Activated naive CD4-positive, alpha-beta T cell treated with anti-CD3 and anti-CD28 coated beads for 36 hours (primary cell): ENCODE measurements around the gene SLC39A13. TPM values are rescaled to one million over a fixed set of nuclear protein-coding genes. Genes with fewer than 3 reads are reported as not detected.
A peak's percentile ranks its signal among the peaks of the same experiment; 100 is the strongest.

Experiments used
- CTCF ChIA-PET: fragments of 350-600 bp; sonication (Branson Sonifier 250); formaldehyde crosslinking; loops from one replicate; lab custom pipeline; 2021; ENCODE audit warnings: antibody characterized with exemption; lab: Charles Lee
- DNase-seq: peaks from one replicate; pipeline ENCODE4 v3.0.0-alpha.2; 2020
- H3K27ac Mint-ChIP-seq: one replicate; pipeline ENCODE4 v1.8.0; 2021; ENCODE audit warnings: mild to moderate bottlenecking, mixed read lengths
- H3K27me3 Mint-ChIP-seq: one replicate; pipeline ENCODE4 v1.8.0; 2021; ENCODE audit warnings: low read depth, mixed read lengths
- H3K36me3 Mint-ChIP-seq: one replicate; pipeline ENCODE4 v1.8.0; 2021; ENCODE audit warnings: low read depth, mixed read lengths
- H3K4me1 Mint-ChIP-seq: one replicate; pipeline ENCODE4 v1.8.0; 2021; ENCODE audit warnings: low read depth, mixed read lengths
- H3K4me3 Mint-ChIP-seq: one replicate; pipeline ENCODE4 v1.8.0; 2021; ENCODE audit warnings: mild to moderate bottlenecking, moderate library complexity, mixed read lengths
- H3K9me3 Mint-ChIP-seq: one replicate; pipeline ENCODE4 v1.8.0; 2021; ENCODE audit warnings: mixed read lengths
- intact Hi-C: fragments of 100-400 bp; cut with micrococcal nuclease; formaldehyde crosslinking; loops from one replicate; pipeline ENCODE4 v1.15.1; 2023
- total RNA-seq, 2 experiments: library from RNA; stranded (reverse); gene quantifications; one replicate each; pipeline ENCODE4 v1.2.3, GENCODE V29; 2021

SLC39A13 gene
- total RNA-seq, 2 experiments from 2014 or later, result 9.2 TPM

DNA sequence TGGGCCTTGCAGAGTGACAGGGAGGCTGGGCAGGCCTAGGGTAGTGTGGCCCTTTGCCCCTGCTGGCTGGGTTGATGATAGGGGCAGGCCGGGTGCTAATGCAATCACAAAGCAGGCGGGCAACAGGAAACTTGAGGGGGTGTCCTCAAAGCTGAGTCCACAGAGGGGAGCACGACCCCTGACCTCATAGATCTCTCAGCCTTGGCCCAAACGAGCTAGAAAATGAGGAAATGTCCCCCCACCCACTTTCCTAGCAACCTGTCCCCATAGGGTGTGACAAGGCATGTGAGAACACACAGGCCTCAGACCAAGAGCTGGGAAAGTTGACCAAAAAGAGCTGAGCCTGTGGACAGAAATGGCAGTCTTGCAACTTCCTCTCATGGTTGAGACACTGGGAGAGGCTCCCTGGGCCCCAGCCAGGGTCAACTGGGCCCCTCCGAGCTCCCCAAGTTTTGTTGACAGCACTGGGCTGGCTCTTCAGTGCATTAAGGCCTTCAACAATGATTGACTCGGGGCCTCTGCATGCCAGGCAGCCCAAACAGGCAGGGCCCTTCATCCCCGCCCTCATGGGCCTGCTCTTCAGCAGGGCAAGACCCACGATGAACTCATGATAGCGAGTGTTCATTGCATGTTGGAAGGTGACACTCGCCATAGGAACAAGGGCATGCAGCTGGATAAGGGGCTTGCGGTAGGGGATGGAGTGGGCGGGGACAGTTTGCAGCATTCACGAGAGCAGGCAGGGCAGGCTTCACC lies 20.3 kb upstream of the SLC39A13 start:
- Mint-ChIP-seq H3K27me3 (no peaks in the 10 kb centered on the region), H3K27ac (no peak overlapping the region), H3K4me1 (peaks cover 14% of the 10 kb centered on the region), H3K9me3 (no peaks in the 10 kb centered on the region), H3K4me3 (no peak overlapping the region), H3K36me3 (no peaks in the 10 kb centered on the region)
- intact Hi-C loops, result no loop called here
- no peak for DNase-seq
- CTCF ChIA-PET, result interaction anchor here (0.6 to 3.8 kb wide), 4 partner anchors 13 to 177 kb away, joined by 3 to 18 read pairs (median 4); no protein-coding TSS in a partner anchor

GRCh38 chr11:47388697-47389576 lies 19.5 kb upstream of the SLC39A13 start:
- CTCF ChIA-PET, result interaction anchor here (1.1 to 3.8 kb wide), 3 partner anchors 12 to 24 kb away, joined by 3 to 18 read pairs (median 3); no protein-coding TSS in a partner anchor
- DNase-seq, result no peak
- peaks cover 19% of the 10 kb centered on the region for H3K4me1 Mint-ChIP-seq
- H3K36me3 Mint-ChIP-seq, result no peaks in the 10 kb centered on the region
- H3K27ac Mint-ChIP-seq, result no peak overlapping the region
- no peaks in the 10 kb centered on the region for H3K27me3 Mint-ChIP-seq
- intact Hi-C loops, result no loop called here
- no peak overlapping the region for H3K4me3 Mint-ChIP-seq
- H3K9me3 Mint-ChIP-seq, result no peaks in the 10 kb centered on the region

- no peak overlapping the region for H3K27ac Mint-ChIP-seq
- DNase-seq, result no peak
These were observed 18.6 kb upstream of the SLC39A13 start for GRCh38 chr11:47389577-47390421.

GRCh38 chr11:47390422-47390760 lies 18.0 kb upstream of the SLC39A13 start:
- intact Hi-C loops, result no loop called here
- no peaks in the 10 kb centered on the region for H3K9me3 Mint-ChIP-seq
- H3K4me3 Mint-ChIP-seq, result no peak overlapping the region
- H3K4me1 Mint-ChIP-seq, result peaks cover 28% of the 10 kb centered on the region
- no peaks in the 10 kb centered on the region for H3K27me3 Mint-ChIP-seq
- no peaks in the 10 kb centered on the region for H3K36me3 Mint-ChIP-seq
- H3K27ac Mint-ChIP-seq, result no peak overlapping the region
- no peak for DNase-seq
- CTCF ChIA-PET, result interaction anchor here (0.9 to 3.8 kb wide), 3 partner anchors 16 to 22 kb away, joined by 3 to 18 read pairs (median 3); no protein-coding TSS in a partner anchor

More at GRCh38 chr11:47389577-47390421, 18.6 kb upstream of the SLC39A13 start:
- Mint-ChIP-seq H3K4me1 (peaks cover 25% of the 10 kb centered on the region), H3K4me3 (no peak overlapping the region), H3K36me3 (no peaks in the 10 kb centered on the region), H3K9me3 (no peaks in the 10 kb centered on the region), H3K27me3 (no peaks in the 10 kb centered on the region)
- CTCF ChIA-PET, result interaction anchor here (0.9 to 3.8 kb wide), 3 partner anchors 16 to 23 kb away, joined by 3 to 18 read pairs (median 3); no protein-coding TSS in a partner anchor
- intact Hi-C loops, result no loop called here

GRCh38 chr11:47391077-47391583 lies 17.3 kb upstream of the SLC39A13 start:
- no peaks in the 10 kb centered on the region for H3K9me3 Mint-ChIP-seq
- H3K36me3 Mint-ChIP-seq, result no peaks in the 10 kb centered on the region
- no peaks in the 10 kb centered on the region for H3K27me3 Mint-ChIP-seq
- no peak overlapping the region for H3K27ac Mint-ChIP-seq
- intact Hi-C loops, result no loop called here
- DNase-seq, result no peak
- H3K4me1 Mint-ChIP-seq, result peaks cover 36% of the 10 kb centered on the region
- H3K4me3 Mint-ChIP-seq, result no peak overlapping the region
- CTCF ChIA-PET, result interaction anchor here (3.1 kb wide), 1 partner anchor 18 kb away, joined by 32 read pairs; no protein-coding TSS in a partner anchor

DNA sequence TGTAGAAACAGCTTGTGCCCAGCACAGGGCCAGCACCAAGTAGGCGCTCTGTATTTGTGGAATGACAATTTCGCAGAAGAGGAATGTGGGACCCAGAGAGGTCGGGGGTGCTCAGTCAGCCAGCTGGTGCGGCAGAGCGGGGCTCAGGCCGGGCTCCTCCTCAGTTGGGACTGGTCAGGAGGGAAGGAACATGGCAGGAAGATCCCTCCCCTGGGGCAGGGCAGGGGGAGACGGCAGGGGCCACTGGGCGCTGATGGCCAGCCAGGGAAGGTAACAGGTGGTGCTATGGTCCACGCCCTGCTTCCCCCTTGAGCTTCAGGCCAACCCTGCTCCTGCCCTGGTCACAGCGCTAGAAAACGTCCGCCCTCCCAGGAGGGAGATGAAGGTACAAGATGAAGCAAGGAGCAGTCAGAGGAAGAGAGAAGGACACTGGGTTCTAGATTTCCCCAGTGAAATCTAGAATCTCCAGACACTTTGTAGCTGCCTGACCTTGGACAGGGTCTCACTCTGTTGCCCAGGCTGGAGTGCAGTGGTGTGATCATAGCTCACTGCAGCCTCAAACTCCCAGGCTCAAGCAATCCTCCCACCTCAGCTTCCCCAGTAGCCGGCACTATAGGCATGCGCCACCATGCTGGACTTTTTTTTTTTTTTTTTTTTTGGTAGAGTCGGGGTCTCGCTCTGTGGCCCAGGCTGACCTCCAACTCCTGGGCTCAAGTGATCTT lies 16.5 kb upstream of the SLC39A13 start:
- no peak for DNase-seq
- peaks cover 36% of the 10 kb centered on the region for H3K4me1 Mint-ChIP-seq
- no peaks in the 10 kb centered on the region for H3K9me3 Mint-ChIP-seq
- H3K27me3 Mint-ChIP-seq, result no peaks in the 10 kb centered on the region
- intact Hi-C loops, result no loop called here
- no peak overlapping the region for H3K4me3 Mint-ChIP-seq
- H3K27ac Mint-ChIP-seq, result no peak overlapping the region
- H3K36me3 Mint-ChIP-seq, result no peaks in the 10 kb centered on the region
- CTCF ChIA-PET, result interaction anchor here (0.6 to 3.1 kb wide), 3 partner anchors 19 to 664 kb away, joined by 3 to 32 read pairs (median 6); no protein-coding TSS in a partner anchor

- no peak for DNase-seq
- intact Hi-C loops, result no loop called here
- CTCF ChIA-PET, result interaction anchor here (1.0 to 3.1 kb wide), 3 partner anchors 15 to 20 kb away, joined by 3 to 32 read pairs (median 3); partner anchors contain the start of gene SPI1
- Mint-ChIP-seq H3K4me1 (peaks cover 36% of the 10 kb centered on the region), H3K27me3 (no peaks in the 10 kb centered on the region), H3K4me3 (no peak overlapping the region), H3K27ac (no peak overlapping the region), H3K36me3 (no peaks in the 10 kb centered on the region), H3K9me3 (no peaks in the 10 kb centered on the region)
These were observed 15.7 kb upstream of the SLC39A13 start for GRCh38 chr11:47392546-47393162.

- no peaks in the 10 kb centered on the region for H3K36me3 Mint-ChIP-seq
- H3K27ac Mint-ChIP-seq, result peak overlapping the region; percentile 88
- no peak overlapping the region for H3K4me3 Mint-ChIP-seq
- DNase-seq, result no peak
- CTCF ChIA-PET, result interaction anchor here (1.0 to 3.1 kb wide), 4 partner anchors 15 to 20 kb away, joined by 3 to 32 read pairs (median 4); partner anchors contain the start of gene SPI1
- intact Hi-C loops, result loop anchor here (1.0 kb wide), 2 partner anchors 15 to 33 kb away; partner anchors contain the start of genes PSMC3 and SLC39A13
- no peaks in the 10 kb centered on the region for H3K27me3 Mint-ChIP-seq
- H3K4me1 Mint-ChIP-seq, result peaks cover 36% of the 10 kb centered on the region
- H3K9me3 Mint-ChIP-seq, result no peaks in the 10 kb centered on the region
These were observed 15.0 kb upstream of the SLC39A13 start for GRCh38 chr11:47393163-47394049.

GRCh38 chr11:47394050-47394321 lies 14.4 kb upstream of the SLC39A13 start:
- Mint-ChIP-seq H3K9me3 (no peaks in the 10 kb centered on the region), H3K4me1 (peaks cover 38% of the 10 kb centered on the region), H3K27ac (peak overlapping the region; percentile 88), H3K27me3 (no peaks in the 10 kb centered on the region), H3K4me3 (peak overlapping the region; percentile 56), H3K36me3 (no peaks in the 10 kb centered on the region)
- CTCF ChIA-PET, result interaction anchor here (1.6 to 3.1 kb wide), 2 partner anchors 18 to 21 kb away, joined by 5 to 32 read pairs; no protein-coding TSS in a partner anchor
- intact Hi-C loops, result loop anchor here (1.0 kb wide), 2 partner anchors 14 to 32 kb away; partner anchors contain the start of genes PSMC3 and SLC39A13
- no peak for DNase-seq
